Measurements from ENCODE around the gene ABTB2. TPM values are rescaled to one million over a fixed set of nuclear protein-coding genes. Genes with fewer than 3 reads are reported as not detected.

Gene ABTB2
- polyA plus RNA-seq, 1 donor from 2014 or later: 0.68 TPM

DNA sequence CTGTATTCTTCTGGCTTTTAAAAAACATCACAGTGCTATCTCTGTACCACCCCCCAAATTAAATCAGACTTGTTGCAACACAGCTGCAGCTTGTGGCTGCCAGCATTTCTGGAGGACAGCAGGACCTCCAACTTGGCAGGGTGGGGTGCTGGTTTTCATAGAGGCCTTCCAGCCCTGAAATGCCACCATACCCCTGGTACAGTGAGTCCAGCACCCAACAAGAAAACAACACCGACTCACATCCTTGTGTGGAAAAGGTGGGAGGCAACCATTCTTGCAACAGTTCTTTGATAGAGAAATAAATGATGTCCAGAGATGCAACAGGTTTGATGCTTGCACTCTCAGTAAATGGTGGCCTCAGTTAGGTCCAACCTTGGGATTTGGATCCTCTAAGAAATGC is 96.0 kb downstream of the ABTB2 start:
- H3K4me2 ChIP-seq (ENCODE audit: low read length): no peak overlapping the region
- H3K27me3 ChIP-seq (ENCODE audit: insufficient read depth, low read depth, low read length): no peaks in the 10 kb centered on the region
- no peaks in the 10 kb centered on the region for H3K79me2 ChIP-seq (replicated peaks; ENCODE audit: insufficient read depth, low read length)
- no peaks in the 10 kb centered on the region for H3K9me2 ChIP-seq (ENCODE audit: insufficient read depth, low read length)
- no peak overlapping the region for H3K4me3 ChIP-seq (ENCODE audit: low read length)
- no peak overlapping the region for H2AFZ ChIP-seq (ENCODE audit: low read depth, low read length)
- H3K9me3 ChIP-seq (ENCODE audit: low read length): no peaks in the 10 kb centered on the region
- no peaks in the 10 kb centered on the region for H3F3A ChIP-seq (ENCODE audit: insufficient read depth, low read length, poor library complexity, severe bottlenecking)
- H4K20me1 ChIP-seq (ENCODE audit: insufficient read depth): no peaks in the 10 kb centered on the region
- H3K27ac ChIP-seq (ENCODE audit: low read length): no peak overlapping the region
- TF ChIP-seq TAF1 (IDR thresholded peaks at IDR 0.05; ENCODE audit: low read depth) (no peak), RAD21 (conservative IDR thresholded peaks at IDR 0.05) (no peak), EP300 (conservative IDR thresholded peaks at IDR 0.05; ENCODE audit: poor library complexity, severe bottlenecking) (no peak), CTCF (IDR thresholded peaks at IDR 0.05; ENCODE audit: poor library complexity, severe bottlenecking) (no peak), MXI1 (conservative IDR thresholded peaks at IDR 0.05; ENCODE audit: poor library complexity, severe bottlenecking) (no peak), EZH2 (IDR thresholded peaks at IDR 0.05; ENCODE audit: borderline replicate concordance, insufficient read depth, low read length, poor library complexity, severe bottlenecking) (no peak), POLR2AphosphoS5 (IDR thresholded peaks at IDR 0.05) (no peak), REST (IDR thresholded peaks at IDR 0.05; ENCODE audit: borderline replicate concordance) (no peak), SMC3 (conservative IDR thresholded peaks at IDR 0.05; ENCODE audit: poor library complexity) (no peak)
- H3K9ac ChIP-seq (ENCODE audit: low read length): no peak overlapping the region
- no peaks in the 10 kb centered on the region for H3K36me3 ChIP-seq (ENCODE audit: insufficient read depth, low read length)

DNA sequence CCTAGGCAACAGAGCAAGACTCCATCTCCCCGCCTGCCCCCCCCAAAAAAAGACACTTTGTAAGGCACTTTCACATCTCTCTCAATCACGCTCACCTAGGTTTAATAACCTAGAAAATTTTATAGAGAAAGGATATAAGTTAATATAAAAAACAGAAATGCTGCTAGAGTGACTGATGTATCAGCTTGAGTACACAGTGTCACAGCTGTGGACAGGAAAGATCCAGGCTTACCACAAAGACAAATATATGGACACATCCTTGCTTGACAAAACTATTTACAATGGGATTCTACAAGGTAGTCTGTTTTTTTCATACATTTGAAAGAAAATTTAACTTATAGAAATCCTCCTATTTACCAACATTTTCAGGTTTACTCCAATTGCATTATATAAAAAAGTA is 96.7 kb downstream of the ABTB2 start:
- Histone ChIP-seq H3K79me2 (replicated peaks; ENCODE audit: insufficient read depth, low read length) (no peaks in the 10 kb centered on the region), H3K9me3 (ENCODE audit: low read length) (no peaks in the 10 kb centered on the region), H4K20me1 (ENCODE audit: insufficient read depth) (no peaks in the 10 kb centered on the region), H3K36me3 (ENCODE audit: insufficient read depth, low read length) (no peaks in the 10 kb centered on the region), H3K27ac (ENCODE audit: low read length) (no peak overlapping the region), H3K9me2 (ENCODE audit: insufficient read depth, low read length) (no peaks in the 10 kb centered on the region), H3K4me3 (ENCODE audit: low read length) (no peak overlapping the region), H3K9ac (ENCODE audit: low read length) (no peak overlapping the region), H3F3A (ENCODE audit: insufficient read depth, low read length, poor library complexity, severe bottlenecking) (no peaks in the 10 kb centered on the region), H3K27me3 (ENCODE audit: insufficient read depth, low read depth, low read length) (no peaks in the 10 kb centered on the region), H3K4me2 (ENCODE audit: low read length) (no peak overlapping the region), H2AFZ (ENCODE audit: low read depth, low read length) (no peak overlapping the region)
- TF ChIP-seq SMC3 (conservative IDR thresholded peaks at IDR 0.05; ENCODE audit: poor library complexity) (no peak), RAD21 (conservative IDR thresholded peaks at IDR 0.05) (no peak), TAF1 (IDR thresholded peaks at IDR 0.05; ENCODE audit: low read depth) (no peak), MXI1 (conservative IDR thresholded peaks at IDR 0.05; ENCODE audit: poor library complexity, severe bottlenecking) (no peak), CTCF (IDR thresholded peaks at IDR 0.05; ENCODE audit: poor library complexity, severe bottlenecking) (no peak)

Data from neural cell (in vitro differentiated cells).